Ishikawa (cell line): Measurements from ENCODE around the gene GHRHR.

Experiments
- CEBPB ChIP-seq: IDR thresholded peaks from 2 replicates; pipeline ENCODE4 v1.6.1; 2012
- EP300 ChIP-seq: IDR thresholded peaks from 2 replicates; pipeline ENCODE4 v1.6.1; 2012; ENCODE audit warnings: borderline replicate concordance
- MAX ChIP-seq: IDR thresholded peaks from 2 replicates; pipeline ENCODE4 v1.6.1; 2012
- RAD21 ChIP-seq: IDR thresholded peaks from 2 replicates; pipeline ENCODE4 v1.6.1; 2012; ENCODE audit warnings: low read depth
- TAF1 ChIP-seq: IDR thresholded peaks from 2 replicates; pipeline ENCODE4 v1.6.1; 2012; ENCODE audit warnings: low read depth, mild to moderate bottlenecking
- USF1 ChIP-seq: IDR thresholded peaks from 2 replicates; pipeline ENCODE4 v1.6.1; 2012

- TF ChIP-seq EP300 (no peak), TAF1 (no peak), CEBPB (no peak), RAD21 (no peak), USF1 (no peak), MAX (no peak)
These were observed 56.4 kb downstream of the GHRHR start for GRCh38 chr7:31020161-31020560.
